Stimulated activated CD8-positive, alpha-beta memory T cell treated with anti-CD3 and anti-CD28 coated beads, Interleukin-4, amount 100 ng/mL, for 48 hours (primary cell): Measurements from ENCODE around the gene CTIF.
A peak's percentile ranks its signal among the peaks of the same experiment; 100 is the strongest.

ENCODE experiments used
- DNase-seq: peaks from one replicate; pipeline ENCODE4 v3.0.0-alpha.2; 2020

The CTIF gene

DNA sequence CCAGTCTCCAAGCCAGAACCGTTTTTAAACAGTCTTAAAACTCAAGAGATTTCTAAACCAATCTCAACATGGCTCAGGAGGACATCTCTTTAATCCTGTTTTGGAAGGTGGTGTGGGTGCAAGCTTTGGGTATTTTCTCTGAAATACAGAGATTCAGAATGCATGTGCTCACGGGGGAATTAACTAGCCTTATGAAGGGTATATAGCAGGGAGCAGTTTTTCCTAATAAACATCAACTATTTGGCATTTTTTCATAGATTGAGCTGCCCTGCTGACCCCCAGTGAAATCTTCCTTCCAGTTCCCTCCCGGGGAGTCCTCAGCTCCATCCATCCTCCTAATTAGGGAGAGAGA, 289.3 kb downstream of the CTIF start:
- no peak for DNase-seq

GRCh38 chr18:48828691-48829442, 290.0 kb downstream of the CTIF start:
- peak; percentile 21 for DNase-seq

- peak; percentile 20 for DNase-seq
These were observed 290.8 kb downstream of the CTIF start for GRCh38 chr18:48829443-48830149.

DNA sequence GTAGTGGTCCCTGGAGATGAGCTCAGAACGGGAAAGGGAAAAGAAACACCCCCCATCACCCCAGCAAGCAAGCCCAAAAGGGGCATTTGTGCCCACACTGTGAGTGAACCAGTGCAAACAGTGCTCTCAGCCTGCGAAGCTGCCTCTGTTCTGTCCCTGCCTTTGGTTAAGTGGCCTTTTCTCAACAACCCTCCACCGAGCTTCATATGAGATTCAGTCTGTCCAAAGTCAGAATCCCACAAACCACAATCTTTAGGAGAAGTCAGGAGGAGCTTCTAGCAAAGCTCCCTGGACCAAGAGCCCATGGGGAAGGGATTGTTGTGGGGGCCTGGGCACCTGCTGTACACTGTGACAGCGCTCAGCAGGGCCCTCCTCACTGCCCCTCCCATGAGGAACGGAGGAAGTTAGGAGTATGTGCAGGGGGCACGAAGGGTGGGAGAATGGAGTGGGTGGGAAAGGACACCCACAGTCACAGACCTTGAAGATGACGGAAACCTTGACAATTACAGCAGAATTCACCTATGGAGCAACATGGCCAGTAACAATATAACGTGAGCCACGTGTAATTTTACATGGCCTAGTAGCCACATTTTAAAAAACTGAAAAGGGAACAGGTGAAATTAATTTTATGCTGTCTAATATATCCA, 292.4 kb downstream of the CTIF start:
- peak; percentile 20 for DNase-seq

DNA sequence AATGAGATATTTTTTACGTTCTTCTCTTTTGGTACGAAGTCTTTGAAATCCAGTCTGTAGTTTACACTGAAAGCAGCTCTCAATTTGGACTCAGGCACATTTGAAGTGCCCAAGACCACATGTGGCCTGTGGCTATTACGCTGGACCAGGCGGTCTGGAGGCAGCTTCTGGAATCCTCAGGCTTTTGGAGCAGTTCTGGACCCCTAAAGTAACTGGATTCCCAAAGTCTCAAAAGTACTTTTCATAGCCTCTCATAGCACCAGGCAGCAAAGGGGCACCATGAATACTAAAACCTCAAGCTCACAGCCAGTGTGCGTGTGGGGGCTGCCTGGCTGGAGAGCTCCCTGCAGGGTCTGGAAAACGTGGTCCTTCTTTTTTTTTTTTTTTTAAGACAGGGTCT, 293.0 kb downstream of the CTIF start:
- DNase-seq: peak; percentile 16

GRCh38 chr18:48832938-48833700, 294.3 kb downstream of the CTIF start:
- peak; percentile 33 for DNase-seq

DNA sequence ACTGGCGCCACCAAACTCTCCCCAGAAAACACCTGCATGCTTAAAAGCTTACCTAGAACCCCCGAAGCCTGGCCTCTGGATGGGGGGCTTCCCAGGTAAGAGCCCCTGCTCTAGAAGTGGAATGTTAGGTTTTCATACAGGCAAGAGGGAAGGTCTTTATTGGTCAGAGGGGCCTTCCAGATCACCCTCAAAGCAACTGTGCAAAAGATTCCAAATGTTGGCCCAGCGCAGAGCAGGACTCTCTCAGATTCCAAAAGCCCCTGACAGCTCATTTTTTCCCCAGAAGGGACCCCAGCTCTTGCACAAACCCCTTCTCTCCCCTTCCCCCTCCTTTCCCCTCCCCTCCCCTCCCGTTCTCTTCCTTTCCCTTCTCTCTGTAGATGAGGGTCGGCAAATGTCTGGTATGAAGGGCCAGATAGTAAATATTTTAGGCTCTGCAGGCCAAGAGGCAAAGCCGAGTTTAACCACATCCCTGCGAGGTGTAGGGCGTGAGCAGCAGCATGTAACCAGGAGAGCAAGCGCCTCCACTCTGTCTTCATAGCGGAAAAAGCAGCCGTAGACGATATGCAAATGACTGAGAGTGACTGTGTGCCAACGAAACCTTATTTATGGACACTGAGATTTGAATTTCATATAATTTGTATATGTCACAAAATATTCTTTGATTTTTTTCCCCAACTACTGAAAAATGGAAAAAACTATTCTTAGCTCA, 295.0 kb downstream of the CTIF start:
- DNase-seq: peak; percentile 66

GRCh38 chr18:48834413-48835031, 295.7 kb downstream of the CTIF start:
- DNase-seq: peak; percentile 83

- DNase-seq: no peak
These were observed 296.3 kb downstream of the CTIF start for GRCh38 chr18:48835119-48835518.

DNA sequence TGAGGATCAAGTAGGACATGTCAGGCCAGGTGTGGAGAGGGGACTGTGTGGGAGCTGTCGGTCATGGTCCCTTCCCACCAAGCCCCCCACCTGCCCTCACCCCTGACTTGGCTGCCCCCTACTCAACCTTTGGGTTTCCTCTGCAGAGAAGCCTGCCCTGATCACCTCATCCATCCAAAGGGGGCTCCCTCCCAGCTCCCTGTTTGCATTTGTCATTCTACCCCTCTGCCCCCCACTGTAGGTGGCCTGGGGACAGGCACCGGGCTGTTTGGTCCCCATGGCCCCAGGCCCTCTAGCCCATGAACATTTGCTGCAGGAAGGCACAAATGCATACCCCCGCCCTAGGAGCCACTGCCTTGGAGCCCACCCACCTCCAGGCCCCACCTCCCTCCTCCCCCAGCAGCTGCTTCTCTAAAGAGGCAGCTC, 296.9 kb downstream of the CTIF start:
- no peak for DNase-seq

DNA sequence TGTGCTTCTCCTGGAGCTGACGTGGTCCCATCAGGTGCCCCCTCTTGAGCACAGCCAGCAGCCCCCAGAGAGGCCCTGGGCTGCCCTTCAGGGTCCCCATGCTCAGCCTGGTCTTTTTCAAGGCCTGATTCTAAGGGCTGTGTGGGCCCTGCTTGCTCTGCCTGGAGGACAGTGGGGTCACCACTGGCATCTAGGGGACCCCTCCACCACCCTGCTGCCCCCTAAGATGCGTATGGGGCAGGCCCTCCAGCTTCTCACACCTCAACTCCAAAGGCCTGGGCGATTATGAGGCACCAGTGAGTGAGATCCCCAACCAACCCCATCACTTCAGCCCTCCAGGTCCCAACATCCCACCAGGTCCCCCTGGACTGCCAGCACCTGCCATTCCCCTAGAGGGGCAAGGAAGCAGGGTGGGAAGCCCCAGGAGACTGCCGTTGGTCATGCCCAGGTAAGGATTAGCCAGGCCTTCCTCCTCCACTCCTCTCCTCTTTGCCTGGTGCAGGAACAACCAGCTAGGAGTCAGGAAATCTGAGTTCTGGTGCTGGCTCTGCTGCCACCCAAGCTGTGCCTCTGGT, 297.5 kb downstream of the CTIF start:
- no peak for DNase-seq

GRCh38 chr18:48836806-48837615, 298.2 kb downstream of the CTIF start:
- DNase-seq: no peak

DNA sequence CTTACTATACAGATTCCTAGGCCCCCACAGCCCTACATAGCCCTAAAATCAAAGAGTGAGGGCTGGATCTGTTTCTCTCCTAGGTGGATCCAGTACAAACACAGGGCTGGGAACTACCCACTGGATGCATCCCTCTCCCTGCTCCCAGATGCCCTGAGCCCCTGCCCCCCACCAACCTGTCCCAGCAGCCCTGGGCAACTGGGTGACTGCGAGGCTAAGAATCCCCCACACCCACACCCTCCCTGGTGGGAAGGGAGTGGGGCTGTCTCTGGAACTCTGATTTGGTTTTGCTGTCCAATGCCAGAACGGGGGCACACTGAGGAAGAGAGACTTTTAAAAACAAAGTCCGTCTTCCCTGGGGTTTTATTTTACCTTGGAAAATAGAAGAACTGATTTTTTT, 298.8 kb downstream of the CTIF start:
- no peak for DNase-seq

- DNase-seq: no peak
These were observed 299.4 kb downstream of the CTIF start for GRCh38 chr18:48838166-48838775.

DNA sequence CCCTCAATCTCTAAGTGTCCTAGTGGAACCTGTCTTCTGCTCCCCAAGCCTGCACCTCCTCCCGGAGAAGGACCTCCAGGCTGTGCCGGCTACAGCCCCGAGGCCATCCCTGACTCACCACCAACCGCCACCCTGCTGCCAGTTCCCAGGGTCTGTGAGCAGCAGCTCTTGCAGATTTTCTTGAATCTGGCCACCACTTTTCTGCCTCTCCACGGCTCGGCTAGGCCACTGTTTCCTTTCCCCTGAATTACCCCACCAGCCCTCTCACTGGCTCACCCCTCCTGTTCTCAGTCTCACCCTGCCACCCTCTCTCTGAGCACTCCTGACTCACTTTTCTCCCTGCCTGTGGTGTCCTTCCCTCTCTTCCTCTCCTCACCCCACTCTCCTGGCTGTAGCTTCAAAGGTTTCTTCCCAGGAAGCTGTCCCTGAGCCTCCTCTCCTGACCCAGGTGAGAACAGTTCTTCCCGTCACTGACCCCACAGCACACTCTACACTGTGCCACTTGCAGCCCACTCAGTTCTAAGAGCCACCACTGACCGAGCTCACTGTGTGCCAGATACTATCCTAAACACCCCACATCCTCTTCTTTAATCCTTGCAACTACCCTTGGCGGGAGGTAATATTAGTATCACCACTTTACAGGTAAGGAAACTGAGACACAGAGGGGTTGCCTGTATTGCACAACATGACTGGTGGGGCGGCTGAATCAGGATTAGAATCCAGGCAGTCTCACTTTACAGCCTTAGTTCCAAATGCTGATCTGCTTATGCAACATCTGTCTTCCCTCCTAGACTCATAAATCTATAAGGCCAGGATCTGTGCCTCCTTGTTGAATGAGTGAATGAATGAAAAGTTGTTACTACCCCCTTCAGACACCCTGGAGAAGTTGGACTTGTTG, 300.3 kb downstream of the CTIF start:
- no peak for DNase-seq

GRCh38 chr18:48839819-48840490, 301.1 kb downstream of the CTIF start:
- no peak for DNase-seq

DNA sequence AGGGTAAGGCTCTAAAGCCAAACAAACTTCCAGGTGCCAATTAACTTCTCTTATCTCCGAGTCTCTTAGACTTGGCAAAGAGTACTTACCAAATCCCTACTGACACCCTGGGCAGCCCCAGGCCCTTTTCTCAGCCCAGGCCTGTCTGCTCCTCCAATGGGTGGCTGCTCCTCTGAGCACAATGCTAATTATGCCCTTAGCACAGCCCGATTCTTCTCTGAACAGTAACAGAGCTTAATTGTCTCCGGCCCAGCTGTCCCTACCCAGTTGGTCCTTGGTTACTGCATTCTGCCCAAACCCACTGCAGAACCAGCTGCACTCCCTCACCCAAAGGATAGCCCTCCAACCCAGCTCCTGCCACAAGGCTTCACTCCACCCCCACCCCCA, 301.7 kb downstream of the CTIF start:
- DNase-seq: no peak

DNA sequence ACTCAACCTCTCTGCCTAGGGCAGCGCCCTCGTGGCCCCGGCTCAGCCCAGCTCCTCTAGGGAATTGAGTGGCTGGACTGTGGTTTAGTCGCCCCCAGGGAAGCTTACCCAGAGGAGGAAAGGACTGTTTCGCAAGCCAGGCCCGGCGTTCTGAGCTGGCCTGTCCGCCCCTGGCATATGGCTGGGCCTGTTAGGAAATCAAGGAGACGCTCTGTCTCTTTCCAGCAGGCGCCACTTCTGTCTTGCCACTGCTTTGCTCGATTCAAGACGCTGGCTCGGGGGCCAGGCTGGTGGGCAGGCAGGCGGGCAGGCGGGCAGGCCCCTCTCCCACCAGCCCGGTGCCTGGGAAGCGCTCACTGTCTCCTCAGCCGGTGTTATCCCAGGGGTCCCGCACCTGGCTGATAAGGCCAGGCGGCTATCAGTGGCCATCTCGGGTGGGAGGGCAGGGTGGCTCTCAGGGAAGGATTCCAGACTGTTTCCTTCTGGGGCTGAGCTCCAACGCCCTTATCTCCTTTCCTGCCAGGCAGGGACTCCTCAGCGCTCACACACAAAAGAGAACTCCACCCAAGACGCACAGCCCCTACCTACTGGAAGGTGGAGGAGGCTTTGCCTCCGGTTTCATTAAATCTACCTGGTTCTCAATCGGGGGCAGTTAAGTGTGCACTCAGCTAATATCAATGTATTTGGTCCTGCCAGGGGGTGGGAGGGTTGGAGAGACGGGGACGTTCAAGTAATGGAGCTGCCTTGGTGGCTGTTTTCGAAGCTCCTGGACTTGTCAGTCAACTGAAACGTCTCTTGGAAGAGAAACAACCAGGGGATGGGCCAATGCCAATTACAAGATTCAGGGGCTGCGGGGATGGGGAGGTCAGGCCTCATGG, 302.8 kb downstream of the CTIF start:
- no peak for DNase-seq
